ENCODE data around the gene GRIN2C.

GRIN2C gene

GRCh38 chr17:74850914-74851313 lies 8.8 kb downstream of the GRIN2C start:
- ATAC-seq (ENCODE audit: insufficient read depth, low read depth): no peak
- H3K4me3 ChIP-seq (ENCODE audit: low read depth in 1 of 2, low read length in 2 of 2): no peak overlapping the region
- H3K4me1 ChIP-seq (ENCODE audit: insufficient read depth, low read length): peaks cover 21% of the 10 kb centered on the region
- no peak overlapping the region for H3K4me2 ChIP-seq (ENCODE audit: insufficient read depth, low read length)
- H3K9ac ChIP-seq (ENCODE audit: low read depth, low read length): no peak overlapping the region
- TF ChIP-seq EZH2 (IDR thresholded peaks at IDR 0.05; ENCODE audit: borderline replicate concordance, low read depth, low read length, severe bottlenecking): no peak
- TF ChIP-seq, protein P1, sequence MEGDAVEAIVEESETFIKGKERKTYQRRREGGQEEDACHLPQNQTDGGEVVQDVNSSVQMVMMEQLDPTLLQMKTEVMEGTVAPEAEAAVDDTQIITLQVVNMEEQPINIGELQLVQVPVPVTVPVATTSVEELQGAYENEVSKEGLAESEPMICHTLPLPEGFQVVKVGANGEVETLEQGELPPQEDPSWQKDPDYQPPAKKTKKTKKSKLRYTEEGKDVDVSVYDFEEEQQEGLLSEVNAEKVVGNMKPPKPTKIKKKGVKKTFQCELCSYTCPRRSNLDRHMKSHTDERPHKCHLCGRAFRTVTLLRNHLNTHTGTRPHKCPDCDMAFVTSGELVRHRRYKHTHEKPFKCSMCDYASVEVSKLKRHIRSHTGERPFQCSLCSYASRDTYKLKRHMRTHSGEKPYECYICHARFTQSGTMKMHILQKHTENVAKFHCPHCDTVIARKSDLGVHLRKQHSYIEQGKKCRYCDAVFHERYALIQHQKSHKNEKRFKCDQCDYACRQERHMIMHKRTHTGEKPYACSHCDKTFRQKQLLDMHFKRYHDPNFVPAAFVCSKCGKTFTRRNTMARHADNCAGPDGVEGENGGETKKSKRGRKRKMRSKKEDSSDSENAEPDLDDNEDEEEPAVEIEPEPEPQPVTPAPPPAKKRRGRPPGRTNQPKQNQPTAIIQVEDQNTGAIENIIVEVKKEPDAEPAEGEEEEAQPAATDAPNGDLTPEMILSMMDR (IDR thresholded peaks at IDR 0.05; ENCODE audit: borderline replicate concordance, extremely low read depth, low read length, poor library complexity, severe bottlenecking): no peak
- no peaks in the 10 kb centered on the region for H3K36me3 ChIP-seq (ENCODE audit: insufficient read depth, low read length)
- no peak overlapping the region for H2AFZ ChIP-seq (ENCODE audit: low read depth, low read length)
- H4K20me1 ChIP-seq (ENCODE audit: insufficient read depth, low read length): peaks cover 11% of the 10 kb centered on the region
- H3K9me3 ChIP-seq (ENCODE audit: insufficient read depth, low read length, severe bottlenecking): no peaks in the 10 kb centered on the region
- DNase-seq: no peak
- no peaks in the 10 kb centered on the region for H3K79me2 ChIP-seq (ENCODE audit: insufficient read depth, low read length)
- no peak overlapping the region for H3K27ac ChIP-seq (ENCODE audit: low read length)
- no peaks in the 10 kb centered on the region for H3K27me3 ChIP-seq (ENCODE audit: insufficient read depth, low read length, poor library complexity)

DNA sequence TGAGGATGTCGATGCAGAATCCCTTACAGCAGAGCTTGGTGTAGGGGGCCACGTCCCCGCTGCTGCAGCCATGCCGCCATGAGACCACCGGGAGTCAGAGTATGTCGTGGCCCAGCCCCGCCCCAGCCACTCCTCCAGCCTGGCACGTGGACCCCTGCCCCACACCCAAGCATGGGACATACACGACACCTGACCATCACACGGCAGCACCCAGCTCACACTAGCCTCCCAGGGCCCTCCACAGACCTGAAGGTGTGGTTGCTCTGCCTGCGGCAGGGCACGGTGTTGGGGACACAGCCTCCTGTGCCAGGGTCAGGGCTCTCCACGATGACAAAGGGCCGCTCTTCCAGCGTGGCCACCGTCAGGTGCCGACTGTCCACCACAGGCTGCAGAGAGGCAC lies 9.4 kb downstream of the GRIN2C start:
- Histone ChIP-seq H3K36me3 (ENCODE audit: insufficient read depth, low read length) (no peaks in the 10 kb centered on the region), H3K4me2 (ENCODE audit: insufficient read depth, low read length) (no peak overlapping the region), H3K79me2 (ENCODE audit: insufficient read depth, low read length) (no peaks in the 10 kb centered on the region), H4K20me1 (ENCODE audit: insufficient read depth, low read length) (peaks cover 8% of the 10 kb centered on the region; the same call in 1 of the 2 replicates), H3K9ac (ENCODE audit: low read depth, low read length) (no peak overlapping the region), H3K27me3 (ENCODE audit: insufficient read depth, low read length, poor library complexity) (no peaks in the 10 kb centered on the region), H3K9me3 (ENCODE audit: insufficient read depth, low read length, severe bottlenecking) (no peaks in the 10 kb centered on the region), H3K4me1 (ENCODE audit: insufficient read depth, low read length) (peaks cover 21% of the 10 kb centered on the region), H3K4me3 (ENCODE audit: low read depth in 1 of 2, low read length in 2 of 2) (no peak overlapping the region), H2AFZ (ENCODE audit: low read depth, low read length) (no peak overlapping the region), H3K27ac (ENCODE audit: low read length) (no peak overlapping the region)
- DNase-seq: no peak
- TF ChIP-seq EZH2 (IDR thresholded peaks at IDR 0.05; ENCODE audit: borderline replicate concordance, low read depth, low read length, severe bottlenecking): no peak
- TF ChIP-seq, protein P1 (IDR thresholded peaks at IDR 0.05; ENCODE audit: borderline replicate concordance, extremely low read depth, low read length, poor library complexity, severe bottlenecking): no peak
- no peak for ATAC-seq (ENCODE audit: insufficient read depth, low read depth)

DNA sequence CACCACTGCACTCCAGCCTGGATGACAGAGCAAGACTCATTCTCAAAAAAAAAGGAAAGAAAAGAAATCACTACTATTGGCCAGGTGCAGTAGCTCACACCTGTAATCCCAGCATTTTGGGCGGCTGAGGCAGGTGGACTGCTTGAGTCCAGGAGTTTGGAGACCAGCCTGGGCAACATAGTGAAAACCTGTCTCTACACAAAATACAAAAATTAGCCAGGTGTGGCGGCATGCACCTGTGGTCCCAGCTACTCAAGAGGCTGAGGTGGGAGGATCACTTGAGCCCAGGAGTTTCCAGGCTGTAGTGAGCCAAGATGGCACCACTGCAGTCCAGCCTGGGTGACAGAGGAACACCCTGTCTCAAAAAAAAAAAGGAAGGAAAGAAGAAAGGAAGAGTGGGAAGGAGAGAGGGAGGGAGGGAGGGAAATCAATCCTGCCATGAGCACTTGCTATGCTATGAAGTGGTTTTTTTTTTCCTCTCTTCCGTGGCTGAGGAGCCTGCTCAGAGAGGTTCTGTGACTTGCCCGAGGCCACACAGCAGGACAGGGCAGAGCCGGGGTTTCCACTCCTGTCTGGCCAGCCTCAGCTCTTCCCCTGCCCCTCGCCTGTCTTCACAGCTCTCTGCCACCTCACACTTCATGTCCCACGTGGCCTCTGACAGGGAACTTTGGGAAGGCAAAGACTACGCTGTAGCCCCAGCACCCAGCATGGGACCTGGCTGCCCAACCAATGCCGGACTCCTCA lies 10.9 kb downstream of the GRIN2C start:
- Histone ChIP-seq H3K4me2 (ENCODE audit: insufficient read depth, low read length) (no peak overlapping the region), H3K4me1 (ENCODE audit: insufficient read depth, low read length) (peaks cover 13% of the 10 kb centered on the region), H3K79me2 (ENCODE audit: insufficient read depth, low read length) (no peaks in the 10 kb centered on the region), H3K4me3 (ENCODE audit: low read depth in 1 of 2, low read length in 2 of 2) (no peak overlapping the region), H3K9ac (ENCODE audit: low read depth, low read length) (no peak overlapping the region), H2AFZ (ENCODE audit: low read depth, low read length) (no peak overlapping the region), H3K36me3 (ENCODE audit: insufficient read depth, low read length) (no peaks in the 10 kb centered on the region), H3K27ac (ENCODE audit: low read length) (no peak overlapping the region), H3K9me3 (ENCODE audit: insufficient read depth, low read length, severe bottlenecking) (no peaks in the 10 kb centered on the region), H3K27me3 (ENCODE audit: insufficient read depth, low read length, poor library complexity) (no peaks in the 10 kb centered on the region), H4K20me1 (ENCODE audit: insufficient read depth, low read length) (peaks cover 8% of the 10 kb centered on the region; the same call in 1 of the 2 replicates)
- TF ChIP-seq, protein P1 (IDR thresholded peaks at IDR 0.05; ENCODE audit: borderline replicate concordance, extremely low read depth, low read length, poor library complexity, severe bottlenecking): no peak
- no peak for TF ChIP-seq EZH2 (IDR thresholded peaks at IDR 0.05; ENCODE audit: borderline replicate concordance, low read depth, low read length, severe bottlenecking)
- no peak for ATAC-seq (ENCODE audit: insufficient read depth, low read depth)
- DNase-seq: no peak

Measured in DND-41 (cell line).